OCI-LY7 (cell line): ENCODE measurements around the gene MCUR1.

Source experiments
- EZH2phosphoT487 ChIP-seq: fragments of 200-600 bp; sonication (generic); IDR thresholded peaks from 2 replicates; pipeline ENCODE4 v1.6.1; 2018; ENCODE audit warnings: low read depth, borderline replicate concordance, mild to moderate bottlenecking, mixed run types, antibody characterized with exemption, low read length, moderate library complexity, mixed read lengths
- TF ChIP-seq, protein P1 (sequence below): fragments of 200-600 bp; sonication (generic); conservative IDR thresholded peaks from 2 replicates; pipeline ENCODE4 v1.5.1; 2014; ENCODE audit warnings: mild to moderate bottlenecking, antibody characterized with exemption, low read length, moderate library complexity, mixed read lengths

DNA sequence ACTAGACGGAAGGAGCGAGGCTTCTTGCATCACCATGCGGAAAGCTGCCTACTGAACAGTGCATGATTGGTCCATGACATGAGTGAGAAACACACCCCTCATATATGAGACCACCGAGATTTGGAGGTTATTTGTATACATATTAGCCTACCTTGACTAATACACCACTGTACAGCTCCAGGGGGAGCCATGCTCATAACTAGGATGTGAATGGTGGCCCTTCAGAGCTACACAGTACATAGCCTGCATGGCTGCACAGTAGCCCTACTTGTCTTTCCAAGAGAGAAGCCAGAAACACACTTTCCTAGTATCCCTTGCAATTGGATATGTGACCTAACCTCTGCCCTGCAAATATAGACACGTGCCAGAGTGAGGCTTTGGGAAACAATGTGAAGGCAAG is 21.8 kb upstream of the MCUR1 start:
- TF ChIP-seq, protein P1, sequence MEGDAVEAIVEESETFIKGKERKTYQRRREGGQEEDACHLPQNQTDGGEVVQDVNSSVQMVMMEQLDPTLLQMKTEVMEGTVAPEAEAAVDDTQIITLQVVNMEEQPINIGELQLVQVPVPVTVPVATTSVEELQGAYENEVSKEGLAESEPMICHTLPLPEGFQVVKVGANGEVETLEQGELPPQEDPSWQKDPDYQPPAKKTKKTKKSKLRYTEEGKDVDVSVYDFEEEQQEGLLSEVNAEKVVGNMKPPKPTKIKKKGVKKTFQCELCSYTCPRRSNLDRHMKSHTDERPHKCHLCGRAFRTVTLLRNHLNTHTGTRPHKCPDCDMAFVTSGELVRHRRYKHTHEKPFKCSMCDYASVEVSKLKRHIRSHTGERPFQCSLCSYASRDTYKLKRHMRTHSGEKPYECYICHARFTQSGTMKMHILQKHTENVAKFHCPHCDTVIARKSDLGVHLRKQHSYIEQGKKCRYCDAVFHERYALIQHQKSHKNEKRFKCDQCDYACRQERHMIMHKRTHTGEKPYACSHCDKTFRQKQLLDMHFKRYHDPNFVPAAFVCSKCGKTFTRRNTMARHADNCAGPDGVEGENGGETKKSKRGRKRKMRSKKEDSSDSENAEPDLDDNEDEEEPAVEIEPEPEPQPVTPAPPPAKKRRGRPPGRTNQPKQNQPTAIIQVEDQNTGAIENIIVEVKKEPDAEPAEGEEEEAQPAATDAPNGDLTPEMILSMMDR, result no peak
- no peak for TF ChIP-seq EZH2phosphoT487
